Aorta (tissue), 5 donors: ENCODE measurements around the gene FFAR3. TPM values are rescaled to one million over a fixed set of nuclear protein-coding genes. Genes with fewer than 3 reads are reported as not detected.

Experiments used
- ATAC-seq: fragments of 200-7000 bp; cut with Tn5 transposase; one replicate; pipeline ENCODE4 v1.9.1; 2022; ENCODE audit warnings: moderate library complexity; ENCODE audit not compliant: low FRiP score
- DNase-seq, 2 donors: peaks; one replicate each; pipeline ENCODE4 v3.0.0-alpha.2; 2020
- H3K27ac ChIP-seq, 2 donors: one replicate each; pipeline ENCODE4 v1.5.1; 2013; ENCODE audit warnings: low read length in 2 of 2, mild to moderate bottlenecking in 2 of 2, moderate library complexity in 2 of 2, control low read depth in 1 of 2, inconsistent platforms in 1 of 2, low read depth in 1 of 2
- H3K27me3 ChIP-seq, 2 donors: one replicate each; pipeline ENCODE4 v1.6.1; 2013; ENCODE audit warnings: control low read depth in 1 of 2, low read length in 1 of 2, mild to moderate bottlenecking in 1 of 2, moderate library complexity in 1 of 2; ENCODE audit not compliant: insufficient read depth in 2 of 2, control insufficient read depth in 1 of 2
- H3K36me3 ChIP-seq, 2 donors: one replicate each; pipeline ENCODE4 v1.6.1; 2013; ENCODE audit warnings: control low read depth in 1 of 2, low read length in 1 of 2, mild to moderate bottlenecking in 1 of 2; ENCODE audit not compliant: insufficient read depth in 2 of 2, control insufficient read depth in 1 of 2
- H3K4me1 ChIP-seq, 2 donors: one replicate each; pipeline ENCODE4 v1.6.1; 2013; ENCODE audit warnings: low read length in 2 of 2, control low read depth in 1 of 2, mild to moderate bottlenecking in 1 of 2, moderate library complexity in 1 of 2; ENCODE audit not compliant: insufficient read depth in 2 of 2, control insufficient read depth in 1 of 2
- H3K4me3 ChIP-seq, 2 donors: one replicate each; pipeline ENCODE4 v1.5.1; 2013; ENCODE audit warnings: low read length in 2 of 2, control low read depth in 1 of 2, mild to moderate bottlenecking in 1 of 2
- H3K9me3 ChIP-seq: one replicate; pipeline ENCODE4 v1.6.1; 2013; ENCODE audit warnings: mild to moderate bottlenecking, low read length; ENCODE audit not compliant: control insufficient read depth
- WGBS, 2 donors: extraction: QIAGEN DNeasy Blood & Tissue Kit; methylation state at CpG; one replicate each; pipeline ENCODE4 v1.1.7; 2013; 5-methylcytosine and 5-hydroxymethylcytosine counted together
- intact Hi-C, 2 donors: fragments of 100-400 bp; cut with DNase I; formaldehyde crosslinking; loops; one replicate each; pipeline versions ENCODE4 v1.14.2 to v1.15.0; 2022
- polyA plus RNA-seq, 2 donors: library from polyadenylated mRNA; stranded (reverse); fragments of 200-250 nt; gene quantifications; one replicate each; pipeline ENCODE4 v1.2.3, GENCODE V29; 2013
- total RNA-seq, 2 donors: library from RNA; stranded (reverse); fragmentation: NEBNext Ultra II Directional; extraction: Animal tissue kit (Norgen Biotek cat#: 25700); gene quantifications; one replicate each; pipeline ENCODE4 v1.2.1, GENCODE V29; 2021
- donor health status: healthy with polysubstance abuse.
- donor health status: Bipolar disorder and iron deficiency.
- donor health status: DM: no; HTN: no; CAD: no.
- donor health status: DM: no; HTN: no; CAD: no.
- donor health status: DM: yes; HTN: yes; CAD: no.

The FFAR3 gene
- total and polyA plus RNA-seq, 4 donors = 0.32 to 0.39 TPM; not detected in 2

DNA sequence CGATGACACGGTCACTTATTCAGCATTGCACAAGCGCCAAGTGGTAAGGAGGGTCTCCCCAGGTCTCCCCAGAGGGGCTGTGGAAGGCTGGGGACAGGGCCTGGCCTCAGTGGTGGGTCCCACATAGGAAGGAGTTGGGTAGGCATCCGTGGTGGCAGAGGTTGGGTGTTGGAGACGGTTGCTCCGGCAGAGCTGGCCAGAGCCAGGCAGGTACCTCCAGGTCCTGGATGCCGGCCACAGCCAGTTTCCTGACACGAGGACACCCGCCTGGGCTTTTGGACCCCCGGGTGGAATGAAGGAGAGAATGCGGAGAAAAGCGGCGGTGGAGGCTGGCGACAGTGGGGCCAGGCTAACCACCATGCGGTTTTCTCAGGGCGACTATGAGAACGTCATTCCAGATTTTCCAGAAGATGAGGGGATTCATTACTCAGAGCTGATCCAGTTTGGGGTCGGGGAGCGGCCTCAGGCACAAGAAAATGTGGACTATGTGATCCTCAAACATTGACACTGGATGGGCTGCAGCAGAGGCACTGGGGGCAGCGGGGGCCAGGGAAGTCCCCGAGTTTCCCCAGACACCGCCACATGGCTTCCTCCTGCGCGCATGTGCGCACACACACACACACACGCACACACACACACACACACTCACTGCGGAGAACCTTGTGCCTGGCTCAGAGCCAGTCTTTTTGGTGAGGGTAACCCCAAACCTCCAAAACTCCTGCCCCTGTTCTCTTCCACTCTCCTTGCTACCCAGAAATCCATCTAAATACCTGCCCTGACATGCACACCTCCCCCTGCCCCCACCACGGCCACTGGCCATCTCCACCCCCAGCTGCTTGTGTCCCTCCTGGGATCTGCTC lies 11.8 kb upstream of the FFAR3 start:
- Histone ChIP-seq H3K27ac (no peak overlapping the region), H3K36me3 (no peaks in the 10 kb centered on the region), H3K27me3 (no peaks in the 10 kb centered on the region), H3K4me3 (no peak overlapping the region), H3K4me1 (no peaks in the 10 kb centered on the region), H3K9me3 (no peaks in the 10 kb centered on the region)
- DNase-seq = peak; percentile 70 to 79
- intact Hi-C loops = no loop called here
- 70 to 75% methylated on average over 28 of the region's 28 CpGs for WGBS, 2 donors
- no peak for ATAC-seq

DNA sequence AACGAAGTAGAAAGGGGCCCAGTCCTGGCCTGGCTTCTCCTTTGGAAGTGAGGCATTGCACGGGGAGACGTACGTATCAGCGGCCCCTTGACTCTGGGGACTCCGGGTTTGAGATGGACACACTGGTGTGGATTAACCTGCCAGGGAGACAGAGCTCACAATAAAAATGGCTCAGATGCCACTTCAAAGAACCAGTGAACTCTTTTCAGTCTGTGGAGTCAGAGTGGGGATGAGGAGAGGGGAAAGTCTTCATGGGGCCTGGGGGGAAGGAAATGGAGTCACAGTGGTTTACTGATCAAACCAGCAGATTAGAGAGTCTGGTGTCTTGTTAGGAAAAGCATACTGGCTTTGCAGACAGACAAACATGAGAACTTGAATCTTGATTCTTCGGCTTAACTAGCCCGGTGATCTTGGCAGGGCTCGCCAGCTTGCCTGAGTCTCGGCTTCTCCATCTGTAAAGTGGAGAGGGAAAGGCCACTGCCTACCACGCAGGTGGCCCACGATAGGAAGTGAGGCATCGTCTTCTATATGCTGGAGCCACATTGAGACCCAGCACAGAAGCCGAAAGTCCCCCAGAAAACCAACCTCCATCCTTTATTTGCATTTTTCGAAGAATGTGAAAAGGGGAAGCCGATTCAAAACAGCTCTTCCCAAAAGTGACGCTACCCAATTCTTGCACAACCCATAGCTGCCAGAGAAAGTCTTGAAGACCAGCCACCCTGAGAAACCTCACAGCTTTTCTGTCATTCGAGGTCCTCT lies 10.9 kb upstream of the FFAR3 start, which contains the start of gene FFAR1:
FFAR1 (plus strand) TSS at position 732 of the 759 bp plus-strand sequence. CDS start 3,650 bp downstream, outside the sequence.
- ATAC-seq = no peak
- H3K27me3 ChIP-seq = no peaks in the 10 kb centered on the region
- no peaks in the 10 kb centered on the region for H3K4me1 ChIP-seq
- no peaks in the 10 kb centered on the region for H3K36me3 ChIP-seq
- H3K4me3 ChIP-seq = no peak within 1 kb of the TSS
- intact Hi-C loops = no loop called here
- DNase-seq = peak; percentile 51 to 61
- WGBS, 2 donors = 66 to 72% methylated on average over 18 of the region's 18 CpGs
- H3K9me3 ChIP-seq = no peaks in the 10 kb centered on the region
- no peak within 1 kb of the TSS for H3K27ac ChIP-seq

DNA sequence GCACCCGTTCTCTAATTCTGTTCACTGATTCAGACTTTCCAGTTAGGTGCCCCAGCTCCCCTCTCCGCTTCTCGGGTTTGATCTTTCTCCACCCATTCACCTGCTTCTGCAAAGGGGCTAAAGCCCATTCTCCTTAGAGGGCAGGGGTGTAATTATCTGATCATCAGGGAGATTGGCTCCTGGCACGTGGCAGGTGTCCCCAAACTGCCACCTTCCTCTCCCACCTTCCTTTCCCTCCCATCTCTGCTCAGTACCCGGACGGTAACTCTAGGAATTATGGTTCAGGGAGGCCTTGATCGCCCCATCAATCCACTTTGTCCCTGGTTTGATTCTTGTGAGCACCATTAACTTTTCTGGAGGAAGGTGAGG lies 10.3 kb upstream of the FFAR3 start:
- Histone ChIP-seq H3K27me3 (no peaks in the 10 kb centered on the region), H3K36me3 (no peaks in the 10 kb centered on the region), H3K4me3 (no peak overlapping the region), H3K27ac (no peak overlapping the region), H3K4me1 (no peaks in the 10 kb centered on the region), H3K9me3 (no peaks in the 10 kb centered on the region)
- DNase-seq = peak in 1 of 2 donors; percentile 10
- 75 to 80% methylated on average over 7 of the region's 7 CpGs for WGBS, 2 donors
- intact Hi-C loops = no loop called here
- ATAC-seq = no peak

DNA sequence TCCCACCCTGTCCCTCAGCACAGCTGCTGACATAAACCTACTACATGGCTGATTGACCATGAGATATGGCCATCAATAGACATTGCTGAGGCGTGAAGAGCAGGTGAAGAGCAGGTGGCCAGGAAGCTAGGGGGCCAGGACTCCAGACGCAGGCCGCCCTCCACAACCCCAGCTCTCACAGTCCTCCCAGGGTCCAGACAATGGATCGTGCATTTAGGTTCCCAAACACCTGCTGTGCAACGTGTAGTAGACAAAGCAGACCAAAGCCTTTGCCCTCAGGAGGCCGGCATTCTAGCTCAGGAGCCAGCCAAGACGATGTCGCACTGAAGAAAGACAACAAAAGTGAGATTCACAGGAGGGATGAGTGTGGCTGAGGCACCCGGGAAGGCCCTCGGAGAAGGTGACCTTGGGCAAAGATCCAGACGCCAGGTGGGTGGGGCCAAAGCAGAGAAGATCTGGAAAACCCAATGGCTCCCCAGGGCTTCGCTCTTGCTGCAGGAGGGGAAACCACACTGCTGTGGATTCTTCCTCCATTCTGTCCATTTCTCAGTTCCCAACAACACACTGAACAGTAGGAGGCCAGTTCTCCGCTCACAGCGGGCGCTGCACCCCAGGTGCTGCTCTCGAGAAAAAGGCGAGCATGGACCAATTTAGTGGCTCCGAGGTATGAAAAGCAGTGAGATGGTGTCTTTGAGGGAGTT lies 9.2 kb upstream of the FFAR3 start:
- H3K4me1 ChIP-seq = no peaks in the 10 kb centered on the region
- H3K27me3 ChIP-seq = no peaks in the 10 kb centered on the region
- DNase-seq = peak in 1 of 2 donors; percentile 62
- intact Hi-C loops = no loop called here
- no peaks in the 10 kb centered on the region for H3K36me3 ChIP-seq
- ATAC-seq = no peak
- no peak overlapping the region for H3K4me3 ChIP-seq
- WGBS, 2 donors = 77 to 81% methylated on average over 18 of the region's 18 CpGs
- no peaks in the 10 kb centered on the region for H3K9me3 ChIP-seq
- no peak overlapping the region for H3K27ac ChIP-seq

DNA sequence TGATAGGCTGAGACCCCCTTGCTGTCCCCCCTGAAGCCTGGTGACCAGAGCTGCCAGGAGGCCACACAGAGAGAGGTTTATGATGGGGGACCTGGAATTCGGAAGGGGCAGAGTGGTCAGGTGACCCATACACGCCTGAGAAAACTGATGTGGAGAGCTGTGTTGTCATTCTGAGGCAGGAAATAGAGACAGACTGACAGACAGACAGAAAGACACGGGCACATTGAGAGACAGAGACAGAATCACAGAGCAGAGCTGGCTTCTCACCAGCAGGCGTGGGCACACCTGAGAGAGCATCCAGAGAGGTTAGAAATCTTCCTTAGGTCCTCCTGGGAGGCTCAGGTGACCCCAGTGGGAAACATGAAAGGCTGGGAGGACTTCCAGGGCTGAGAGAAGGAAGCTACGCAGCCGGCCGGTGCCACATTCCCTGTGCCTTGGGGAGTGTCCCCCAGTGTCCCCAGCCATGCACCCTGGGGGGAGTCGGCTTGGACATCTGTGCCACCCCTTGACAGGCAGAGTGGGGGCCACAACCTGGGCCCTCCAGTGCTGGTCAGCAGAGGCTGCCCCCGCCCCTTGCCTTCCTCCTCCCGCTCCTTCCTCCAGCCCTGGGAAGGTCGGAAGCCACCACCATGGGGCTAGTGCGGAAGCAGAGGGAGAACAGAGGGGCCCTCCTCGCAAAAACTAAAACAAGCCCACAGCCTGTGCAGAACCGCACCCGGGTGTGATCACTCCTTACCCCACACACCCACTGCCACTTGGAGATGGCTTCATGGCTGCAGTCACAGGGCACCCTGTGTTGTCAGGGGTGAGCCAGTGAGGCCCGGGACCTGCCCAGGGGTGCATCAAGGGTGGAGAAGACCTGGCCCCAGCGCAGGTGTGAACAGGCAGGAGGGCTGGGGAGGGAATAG lies 8.4 kb upstream of the FFAR3 start:
- Histone ChIP-seq H3K36me3 (no peaks in the 10 kb centered on the region), H3K27me3 (no peaks in the 10 kb centered on the region), H3K4me3 (no peak overlapping the region), H3K4me1 (no peaks in the 10 kb centered on the region), H3K9me3 (no peaks in the 10 kb centered on the region), H3K27ac (no peak overlapping the region)
- DNase-seq = peak in 1 of 2 donors; percentile 68
- ATAC-seq = no peak
- intact Hi-C loops = no loop called here
- 71 to 73% methylated on average over 15 to 17 of the region's 17 CpGs for WGBS, 2 donors

DNA sequence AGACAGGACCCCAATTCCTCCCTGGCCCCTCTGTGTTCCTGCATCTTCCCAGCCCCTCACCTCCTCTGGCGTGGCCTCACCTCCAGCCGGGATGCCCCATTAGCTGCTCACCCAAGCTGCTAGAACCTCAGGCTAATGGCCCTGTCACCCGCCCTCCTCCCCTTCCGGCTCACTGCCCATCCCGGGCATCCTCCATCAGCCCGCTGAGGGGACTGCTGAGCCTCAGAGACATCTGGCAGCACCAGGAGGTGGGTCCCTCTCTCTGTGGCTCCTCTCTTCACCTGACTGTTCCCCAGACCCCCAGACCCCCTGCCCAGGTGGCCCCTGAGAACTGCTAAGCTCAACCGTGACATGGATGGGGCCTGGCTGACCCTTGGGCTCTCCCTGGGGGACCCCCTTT lies 7.7 kb upstream of the FFAR3 start:
- Histone ChIP-seq H3K27ac (no peak overlapping the region), H3K36me3 (no peaks in the 10 kb centered on the region), H3K4me1 (no peaks in the 10 kb centered on the region), H3K27me3 (no peaks in the 10 kb centered on the region), H3K4me3 (no peak overlapping the region), H3K9me3 (no peaks in the 10 kb centered on the region)
- intact Hi-C loops = no loop called here
- ATAC-seq (no peak), DNase-seq (peak in 1 of 2 donors; percentile 58)
- WGBS, 2 donors = 78 to 85% methylated on average over 7 of the region's 7 CpGs

DNA sequence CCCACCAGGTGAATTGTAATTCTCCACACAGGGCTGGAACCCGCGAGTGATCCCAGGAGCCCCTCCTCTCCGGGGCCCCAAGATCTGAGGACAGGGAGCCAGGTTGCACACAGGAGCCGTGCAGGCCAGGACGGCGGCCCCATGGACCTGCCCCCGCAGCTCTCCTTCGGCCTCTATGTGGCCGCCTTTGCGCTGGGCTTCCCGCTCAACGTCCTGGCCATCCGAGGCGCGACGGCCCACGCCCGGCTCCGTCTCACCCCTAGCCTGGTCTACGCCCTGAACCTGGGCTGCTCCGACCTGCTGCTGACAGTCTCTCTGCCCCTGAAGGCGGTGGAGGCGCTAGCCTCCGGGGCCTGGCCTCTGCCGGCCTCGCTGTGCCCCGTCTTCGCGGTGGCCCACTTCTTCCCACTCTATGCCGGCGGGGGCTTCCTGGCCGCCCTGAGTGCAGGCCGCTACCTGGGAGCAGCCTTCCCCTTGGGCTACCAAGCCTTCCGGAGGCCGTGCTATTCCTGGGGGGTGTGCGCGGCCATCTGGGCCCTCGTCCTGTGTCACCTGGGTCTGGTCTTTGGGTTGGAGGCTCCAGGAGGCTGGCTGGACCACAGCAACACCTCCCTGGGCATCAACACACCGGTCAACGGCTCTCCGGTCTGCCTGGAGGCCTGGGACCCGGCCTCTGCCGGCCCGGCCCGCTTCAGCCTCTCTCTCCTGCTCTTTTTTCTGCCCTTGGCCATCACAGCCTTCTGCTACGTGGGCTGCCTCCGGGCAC lies 6.7 kb upstream of the FFAR3 start:
- H3K4me3 ChIP-seq = no peak overlapping the region
- no peaks in the 10 kb centered on the region for H3K36me3 ChIP-seq
- no peaks in the 10 kb centered on the region for H3K9me3 ChIP-seq
- H3K27ac ChIP-seq = no peak overlapping the region
- no peaks in the 10 kb centered on the region for H3K27me3 ChIP-seq
- ATAC-seq = no peak
- 91 to 92% methylated on average over 44 to 47 of the region's 47 CpGs for WGBS, 2 donors
- no peaks in the 10 kb centered on the region for H3K4me1 ChIP-seq
- peak; percentile 38 to 64 for DNase-seq
- intact Hi-C loops = no loop called here
